ENCODE measurements around the gene DPPA2. TPM values are rescaled to one million over a fixed set of nuclear protein-coding genes. Genes with fewer than 3 reads are reported as not detected.

Gene DPPA2
- total RNA-seq, 1 experiment from 2014 or later, result 15.0 TPM

GRCh38 chr3:109337393-109337792 lies 21.1 kb upstream of the DPPA2 start, which contains the start of gene DPPA4:
Gene DPPA4, minus strand, starts transcription at chr3:109337546. Its CDS starts 29 bp downstream, at chr3:109337517.
- H3K4me3 Mint-ChIP-seq, result peak within 1 kb of the TSS; percentile 89
- peaks cover 60% of the 10 kb centered on the region for H3K36me3 Mint-ChIP-seq
- TF ChIP-seq NFE2L1 (CRISPR knock-in tag; IDR thresholded peaks at IDR 0.05), result peak; percentile 82
- no peak for TF ChIP-seq GTF2I (CRISPR knock-in tag; conservative IDR thresholded peaks at IDR 0.05)
- TF ChIP-seq TP53 (CRISPR knock-in tag; IDR thresholded peaks at IDR 0.05), result no peak
- 0 out of 2 replicates have a peak, but pooled peaks have one; percentile 26 for TF ChIP-seq JUN (CRISPR knock-in tag; IDR thresholded peaks at IDR 0.05)
- 0 out of 2 replicates have a peak, but pooled peaks have one; percentile 17 for TF ChIP-seq FOXK1 (CRISPR knock-in tag; IDR thresholded peaks at IDR 0.05)
- peak; percentile 71 for TF ChIP-seq SP1 (CRISPR knock-in tag; conservative IDR thresholded peaks at IDR 0.05)
- TF ChIP-seq E2F4 (CRISPR knock-in tag; IDR thresholded peaks at IDR 0.05; ENCODE audit: borderline replicate concordance, low read depth), result no peak
- peak; percentile 81; the same call in 1 of the 2 replicates for TF ChIP-seq TEAD1 (CRISPR knock-in tag; IDR thresholded peaks at IDR 0.05)
- no peak for TF ChIP-seq ATF6 (CRISPR knock-in tag; IDR thresholded peaks at IDR 0.05)
- no peak for TF ChIP-seq ATF3 (CRISPR knock-in tag; conservative IDR thresholded peaks at IDR 0.05)
- TF ChIP-seq SMAD4 (CRISPR knock-in tag; IDR thresholded peaks at IDR 0.05), result no peak
- TF ChIP-seq FOXP4 (CRISPR knock-in tag; IDR thresholded peaks at IDR 0.05), result peak; percentile 57; the same call in 1 of the 2 replicates
- no peak for TF ChIP-seq ZNF671 (CRISPR knock-in tag; IDR thresholded peaks at IDR 0.05)
- TF ChIP-seq MAX (CRISPR knock-in tag; IDR thresholded peaks at IDR 0.05), result peak; percentile 55; the same call in 1 of the 2 replicates
- no peak for TF ChIP-seq KAT7 (CRISPR knock-in tag; IDR thresholded peaks at IDR 0.05; ENCODE audit: borderline replicate concordance)
- peak; percentile 27; the same call in 1 of the 2 replicates for TF ChIP-seq ZNF281 (CRISPR knock-in tag; IDR thresholded peaks at IDR 0.05)
- 0 out of 2 replicates have a peak, but pooled peaks have one; percentile 77 for TF ChIP-seq AFF4 (CRISPR knock-in tag; IDR thresholded peaks at IDR 0.05; ENCODE audit: borderline replicate concordance)
- no peak for TF ChIP-seq AR (CRISPR knock-in tag; IDR thresholded peaks at IDR 0.05)
- DNase-seq (ENCODE audit: low spot score) (peak; percentile 78), ATAC-seq (peak; percentile 67)
- POLR2A ChIA-PET, result no interaction called here
- H3K27ac Mint-ChIP-seq, result peak within 1 kb of the TSS; percentile 100
- peaks cover 45% of the 10 kb centered on the region for H3K4me1 Mint-ChIP-seq
- CTCF ChIA-PET, result interaction anchor here (0.6 to 0.9 kb wide), 2 partner anchors 19 to 895 kb away, joined by 3 to 5 read pairs; no protein-coding TSS in a partner anchor
- no peaks in the 10 kb centered on the region for H3K9me3 Mint-ChIP-seq
- peaks cover 3% of the 10 kb centered on the region; the same call in 1 of the 2 replicates for H3K27me3 Mint-ChIP-seq (ENCODE audit: low read depth)
